ENCODE measurements around the gene HSD11B2. TPM values are rescaled to one million over a fixed set of nuclear protein-coding genes. Genes with fewer than 3 reads are reported as not detected.

The HSD11B2 gene
- total and polyA plus RNA-seq, 2 of the 8 experiments (the other 6 are each of a cell fraction or from before 2014, with no cell fraction given), result 28.7 to 32.9 TPM

- TF ChIP-seq, protein P1, sequence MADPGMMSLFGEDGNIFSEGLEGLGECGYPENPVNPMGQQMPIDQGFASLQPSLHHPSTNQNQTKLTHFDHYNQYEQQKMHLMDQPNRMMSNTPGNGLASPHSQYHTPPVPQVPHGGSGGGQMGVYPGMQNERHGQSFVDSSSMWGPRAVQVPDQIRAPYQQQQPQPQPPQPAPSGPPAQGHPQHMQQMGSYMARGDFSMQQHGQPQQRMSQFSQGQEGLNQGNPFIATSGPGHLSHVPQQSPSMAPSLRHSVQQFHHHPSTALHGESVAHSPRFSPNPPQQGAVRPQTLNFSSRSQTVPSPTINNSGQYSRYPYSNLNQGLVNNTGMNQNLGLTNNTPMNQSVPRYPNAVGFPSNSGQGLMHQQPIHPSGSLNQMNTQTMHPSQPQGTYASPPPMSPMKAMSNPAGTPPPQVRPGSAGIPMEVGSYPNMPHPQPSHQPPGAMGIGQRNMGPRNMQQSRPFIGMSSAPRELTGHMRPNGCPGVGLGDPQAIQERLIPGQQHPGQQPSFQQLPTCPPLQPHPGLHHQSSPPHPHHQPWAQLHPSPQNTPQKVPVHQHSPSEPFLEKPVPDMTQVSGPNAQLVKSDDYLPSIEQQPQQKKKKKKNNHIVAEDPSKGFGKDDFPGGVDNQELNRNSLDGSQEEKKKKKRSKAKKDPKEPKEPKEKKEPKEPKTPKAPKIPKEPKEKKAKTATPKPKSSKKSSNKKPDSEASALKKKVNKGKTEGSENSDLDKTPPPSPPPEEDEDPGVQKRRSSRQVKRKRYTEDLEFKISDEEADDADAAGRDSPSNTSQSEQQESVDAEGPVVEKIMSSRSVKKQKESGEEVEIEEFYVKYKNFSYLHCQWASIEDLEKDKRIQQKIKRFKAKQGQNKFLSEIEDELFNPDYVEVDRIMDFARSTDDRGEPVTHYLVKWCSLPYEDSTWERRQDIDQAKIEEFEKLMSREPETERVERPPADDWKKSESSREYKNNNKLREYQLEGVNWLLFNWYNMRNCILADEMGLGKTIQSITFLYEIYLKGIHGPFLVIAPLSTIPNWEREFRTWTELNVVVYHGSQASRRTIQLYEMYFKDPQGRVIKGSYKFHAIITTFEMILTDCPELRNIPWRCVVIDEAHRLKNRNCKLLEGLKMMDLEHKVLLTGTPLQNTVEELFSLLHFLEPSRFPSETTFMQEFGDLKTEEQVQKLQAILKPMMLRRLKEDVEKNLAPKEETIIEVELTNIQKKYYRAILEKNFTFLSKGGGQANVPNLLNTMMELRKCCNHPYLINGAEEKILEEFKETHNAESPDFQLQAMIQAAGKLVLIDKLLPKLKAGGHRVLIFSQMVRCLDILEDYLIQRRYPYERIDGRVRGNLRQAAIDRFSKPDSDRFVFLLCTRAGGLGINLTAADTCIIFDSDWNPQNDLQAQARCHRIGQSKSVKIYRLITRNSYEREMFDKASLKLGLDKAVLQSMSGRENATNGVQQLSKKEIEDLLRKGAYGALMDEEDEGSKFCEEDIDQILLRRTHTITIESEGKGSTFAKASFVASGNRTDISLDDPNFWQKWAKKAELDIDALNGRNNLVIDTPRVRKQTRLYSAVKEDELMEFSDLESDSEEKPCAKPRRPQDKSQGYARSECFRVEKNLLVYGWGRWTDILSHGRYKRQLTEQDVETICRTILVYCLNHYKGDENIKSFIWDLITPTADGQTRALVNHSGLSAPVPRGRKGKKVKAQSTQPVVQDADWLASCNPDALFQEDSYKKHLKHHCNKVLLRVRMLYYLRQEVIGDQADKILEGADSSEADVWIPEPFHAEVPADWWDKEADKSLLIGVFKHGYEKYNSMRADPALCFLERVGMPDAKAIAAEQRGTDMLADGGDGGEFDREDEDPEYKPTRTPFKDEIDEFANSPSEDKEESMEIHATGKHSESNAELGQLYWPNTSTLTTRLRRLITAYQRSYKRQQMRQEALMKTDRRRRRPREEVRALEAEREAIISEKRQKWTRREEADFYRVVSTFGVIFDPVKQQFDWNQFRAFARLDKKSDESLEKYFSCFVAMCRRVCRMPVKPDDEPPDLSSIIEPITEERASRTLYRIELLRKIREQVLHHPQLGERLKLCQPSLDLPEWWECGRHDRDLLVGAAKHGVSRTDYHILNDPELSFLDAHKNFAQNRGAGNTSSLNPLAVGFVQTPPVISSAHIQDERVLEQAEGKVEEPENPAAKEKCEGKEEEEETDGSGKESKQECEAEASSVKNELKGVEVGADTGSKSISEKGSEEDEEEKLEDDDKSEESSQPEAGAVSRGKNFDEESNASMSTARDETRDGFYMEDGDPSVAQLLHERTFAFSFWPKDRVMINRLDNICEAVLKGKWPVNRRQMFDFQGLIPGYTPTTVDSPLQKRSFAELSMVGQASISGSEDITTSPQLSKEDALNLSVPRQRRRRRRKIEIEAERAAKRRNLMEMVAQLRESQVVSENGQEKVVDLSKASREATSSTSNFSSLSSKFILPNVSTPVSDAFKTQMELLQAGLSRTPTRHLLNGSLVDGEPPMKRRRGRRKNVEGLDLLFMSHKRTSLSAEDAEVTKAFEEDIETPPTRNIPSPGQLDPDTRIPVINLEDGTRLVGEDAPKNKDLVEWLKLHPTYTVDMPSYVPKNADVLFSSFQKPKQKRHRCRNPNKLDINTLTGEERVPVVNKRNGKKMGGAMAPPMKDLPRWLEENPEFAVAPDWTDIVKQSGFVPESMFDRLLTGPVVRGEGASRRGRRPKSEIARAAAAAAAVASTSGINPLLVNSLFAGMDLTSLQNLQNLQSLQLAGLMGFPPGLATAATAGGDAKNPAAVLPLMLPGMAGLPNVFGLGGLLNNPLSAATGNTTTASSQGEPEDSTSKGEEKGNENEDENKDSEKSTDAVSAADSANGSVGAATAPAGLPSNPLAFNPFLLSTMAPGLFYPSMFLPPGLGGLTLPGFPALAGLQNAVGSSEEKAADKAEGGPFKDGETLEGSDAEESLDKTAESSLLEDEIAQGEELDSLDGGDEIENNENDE (IDR thresholded peaks at IDR 0.05; ENCODE audit: insufficient replicate concordance, low read length), result no peak
- TF ChIP-seq KDM1A (IDR thresholded peaks at IDR 0.05; ENCODE audit: borderline replicate concordance, low read length), result no peak
- TF ChIP-seq MAFK (IDR thresholded peaks at IDR 0.05; ENCODE audit: low read depth, low read length), result no peak
- TF ChIP-seq RBBP5 (IDR thresholded peaks at IDR 0.05; ENCODE audit: borderline replicate concordance, low read depth, low read length), result no peak
- no peak for TF ChIP-seq GABPA (IDR thresholded peaks at IDR 0.05; ENCODE audit: borderline replicate concordance, insufficient read depth, low read length)
Measured at GRCh38 chr16:67445913-67446907, 15.3 kb downstream of the HSD11B2 start (continued).
